SIG-M5 treated with dmso at 0.1 percent for 504 hours (cell line): ENCODE data around the gene GLYR1.
"Not testable (repeated sequence)": the region's sequence is repeated elsewhere in the genome, so short reads cannot be mapped to it uniquely, and the experiment has no call there.

Source experiments
- DNase-seq: peaks from one replicate; lab custom pipeline; 2025; ENCODE audit not compliant: unreplicated experiment; lab: John Stamatoyannopoulos, UW

Gene GLYR1

GRCh38 chr16:4790261-4790660 lies 56.8 kb downstream of the GLYR1 start:
- no peak for DNase-seq

GRCh38 chr16:4788910-4789309 lies 58.2 kb downstream of the GLYR1 start:
- DNase-seq, result no peak

GRCh38 chr16:4788489-4788889 lies 58.6 kb downstream of the GLYR1 start:
- no peak for DNase-seq

GRCh38 chr16:4787627-4788482 lies 59.2 kb downstream of the GLYR1 start, which contains the start of gene SEPTIN12:
SEPTIN12 (minus strand) TSS chr16:4788345; CDS start chr16:4787645, 700 bp downstream.
- DNase-seq, result no peak

GRCh38 chr16:4787068-4787467 lies 60.0 kb downstream of the GLYR1 start:
- no peak for DNase-seq

GRCh38 chr16:4785758-4786433 lies 61.2 kb downstream of the GLYR1 start:
- no peak for DNase-seq

GRCh38 chr16:4784444-4784987 lies 62.6 kb downstream of the GLYR1 start:
- DNase-seq, result not testable (repeated sequence)

- DNase-seq, result no peak
Measured at GRCh38 chr16:4783951-4784336, 63.1 kb downstream of the GLYR1 start.

- no peak for DNase-seq
Measured at GRCh38 chr16:4783251-4783950, 63.7 kb downstream of the GLYR1 start.

- DNase-seq, result no peak
Measured at GRCh38 chr16:4780235-4780634, 66.9 kb downstream of the GLYR1 start.

GRCh38 chr16:4778050-4778392 lies 69.1 kb downstream of the GLYR1 start:
- no peak for DNase-seq

GRCh38 chr16:4777339-4778049 lies 69.6 kb downstream of the GLYR1 start:
- no peak for DNase-seq

- DNase-seq, result no peak
Measured at GRCh38 chr16:4776141-4776705, 70.9 kb downstream of the GLYR1 start.

GRCh38 chr16:4775005-4775404 lies 72.1 kb downstream of the GLYR1 start:
- DNase-seq, result no peak

GRCh38 chr16:4772351-4772750 lies 74.7 kb downstream of the GLYR1 start:
- DNase-seq, result no peak

GRCh38 chr16:4771646-4772045 lies 75.4 kb downstream of the GLYR1 start:
- DNase-seq, result no peak

GRCh38 chr16:4769306-4769638 lies 77.8 kb downstream of the GLYR1 start:
- no peak for DNase-seq

- peak; percentile 87 for DNase-seq
Measured at GRCh38 chr16:4768549-4769305, 78.4 kb downstream of the GLYR1 start.

GRCh38 chr16:4767872-4768548 lies 79.1 kb downstream of the GLYR1 start:
- peak; percentile 58 for DNase-seq
